ENCODE results near the gene CCDC192. TPM values are rescaled to one million over a fixed set of nuclear protein-coding genes. Genes with fewer than 3 reads are reported as not detected.

Gene CCDC192
- total and polyA plus RNA-seq, 2 of the 4 experiments (the other 2 are of a cell fraction) = not detected

- peaks cover 2% of the 10 kb centered on the region; the same call in 1 of the 2 replicates for H3K9me1 ChIP-seq (ENCODE audit: insufficient read depth, low read length)
- H4K5ac ChIP-seq (ENCODE audit: low read depth, low read length) = no peak overlapping the region
- H3K27ac ChIP-seq (ENCODE audit: insufficient read depth, low read length) = no peak overlapping the region
- no peak overlapping the region for H3K56ac ChIP-seq (ENCODE audit: extremely low read depth, insufficient read depth, low read length)
- H4K8ac ChIP-seq (ENCODE audit: low read depth in 2 of 2, low read length in 2 of 2) = no peak overlapping the region
- H3K36me3 ChIP-seq (ENCODE audit: control insufficient read depth, insufficient read depth, low read length) = no peaks in the 10 kb centered on the region
- no peak overlapping the region for H2BK20ac ChIP-seq (ENCODE audit: low read depth, low read length)
- H3K27me3 ChIP-seq (ENCODE audit: control insufficient read depth, insufficient read depth, low read length) = no peaks in the 10 kb centered on the region
- no peak overlapping the region for H3K4me2 ChIP-seq (ENCODE audit: low read depth, low read length)
- H3K79me1 ChIP-seq (ENCODE audit: low read depth in 1 of 2, low read length in 2 of 2) = no peaks in the 10 kb centered on the region
- DNase-seq (no peak), ATAC-seq (ENCODE audit: low read depth) (no peak)
- H2AK9ac ChIP-seq (replicated peaks; ENCODE audit: low read depth, low read length, poor library complexity) = no peak overlapping the region
- no peak overlapping the region for H3K23ac ChIP-seq (ENCODE audit: low read depth, low read length)
- no peak overlapping the region for H3K4ac ChIP-seq (ENCODE audit: low read depth, low read length)
- H3K9ac ChIP-seq (ENCODE audit: low read depth, low read length) = no peak overlapping the region
- H2AFZ ChIP-seq (replicated peaks; ENCODE audit: low read length, poor library complexity) = no peak overlapping the region
- H3K18ac ChIP-seq (ENCODE audit: low read depth, low read length) = no peak overlapping the region
- TF ChIP-seq CTCF (conservative IDR thresholded peaks at IDR 0.05; ENCODE audit: low read depth, low read length) (no peak), SMC3 (IDR thresholded peaks at IDR 0.05; ENCODE audit: low read depth, low read length) (no peak), MAFK (IDR thresholded peaks at IDR 0.05; ENCODE audit: low read depth, low read length) (no peak), ELK1 (IDR thresholded peaks at IDR 0.05; ENCODE audit: borderline replicate concordance, low read depth, low read length) (no peak), USF2 (IDR thresholded peaks at IDR 0.05; ENCODE audit: low read depth, low read length) (no peak), RCOR1 (IDR thresholded peaks at IDR 0.05; ENCODE audit: insufficient replicate concordance, low read length) (no peak)
- CTCF ChIA-PET = no interaction called here
- H4K91ac ChIP-seq (ENCODE audit: insufficient read depth, low read depth, low read length) = no peak overlapping the region
- POLR2A ChIA-PET (ENCODE audit: unreplicated experiment) = no interaction called here
- no peak overlapping the region for H2BK5ac ChIP-seq (ENCODE audit: low read depth, low read length, poor library complexity, severe bottlenecking)
- H3K9me3 ChIP-seq (ENCODE audit: control insufficient read depth, insufficient read depth, low read length) = no peaks in the 10 kb centered on the region
- no peak overlapping the region for H2BK15ac ChIP-seq (ENCODE audit: low read depth, low read length)
- H3K4me1 ChIP-seq (ENCODE audit: control insufficient read depth, insufficient read depth, low read length) = no peaks in the 10 kb centered on the region
- no peaks in the 10 kb centered on the region for H4K20me1 ChIP-seq (ENCODE audit: insufficient read depth, low read length)
- no peak overlapping the region for H2AK5ac ChIP-seq (ENCODE audit: low read depth, low read length)
- no TSS peak for BruUV-seq (replicated peaks)
- dilution Hi-C loops (cut with HindIII; ENCODE audit: low sequenced_read_pairs, unreplicated experiment) = no loop called here
- no peak overlapping the region for H3K14ac ChIP-seq (replicated peaks; ENCODE audit: low read depth, low read length)
- no peak overlapping the region for H3K4me3 ChIP-seq (ENCODE audit: insufficient read depth, low read depth, low read length)
- intact Hi-C loops (cut with micrococcal nuclease) = no loop called here
- in situ Hi-C loops (cut with MboI; ENCODE audit: low sequenced_read_pairs) = no loop called here
- no peak overlapping the region for H2BK120ac ChIP-seq (ENCODE audit: low read depth, low read length)
Observed at GRCh38 chr5:127980843-127981242, 277.7 kb downstream of the CCDC192 start.

Measured in IMR-90 (cell line).